HepG2 (cell line): ENCODE data around the gene SCFD2.

Experiments
- FOSL1 ChIP-seq: sonication (generic); formaldehyde crosslinking; IDR thresholded peaks from 2 replicates; pipeline ENCODE4 v1.9.0; 2021; ENCODE audit warnings: missing genetic modification reagents, borderline replicate concordance
- GABPA ChIP-seq, 2 experiments: IDR thresholded peaks; 2 replicates each; pipeline ENCODE4 v1.6.1; 2011 to 2016; ENCODE audit warnings: low read depth in 2 of 2, low read length in 1 of 2, missing biosample characterization in 1 of 2, missing genetic modification characterization in 1 of 2
- POLR2A ChIP-seq, 2 experiments: IDR thresholded peaks; 2 replicates each; pipeline ENCODE4 v1.6.1; 2011; ENCODE audit warnings: low read depth in 2 of 2, low read length in 2 of 2, mild to moderate bottlenecking in 1 of 2, moderate library complexity in 1 of 2; ENCODE audit not compliant: insufficient read depth in 1 of 2
- RFX5 ChIP-seq: IDR thresholded peaks from 2 replicates; pipeline ENCODE4 v1.6.1; 2011; ENCODE audit warnings: low read depth, low read length, improper control_type of control experiment
- SP1 ChIP-seq, 2 experiments: fragments of 450-650 bp in 1 of 2; sonication (generic) in 1 of 2; formaldehyde crosslinking in 1 of 2; IDR thresholded peaks; 2 replicates each; pipeline versions ENCODE4 v1.4.0 to v1.6.1; 2016 to 2020; ENCODE audit warnings: missing genetic modification reagents in 1 of 2
- ZFP41 ChIP-seq: sonication (generic); formaldehyde crosslinking; IDR thresholded peaks from 2 replicates; pipeline ENCODE4 v1.4.0; 2020; ENCODE audit warnings: mild to moderate bottlenecking, missing genetic modification reagents, borderline replicate concordance
- TF ChIP-seq, protein P1 (sequence below): sonication (generic); formaldehyde crosslinking; conservative IDR thresholded peaks from 2 replicates; pipeline ENCODE4 v1.4.0; 2020; ENCODE audit warnings: missing genetic modification reagents

DNA sequence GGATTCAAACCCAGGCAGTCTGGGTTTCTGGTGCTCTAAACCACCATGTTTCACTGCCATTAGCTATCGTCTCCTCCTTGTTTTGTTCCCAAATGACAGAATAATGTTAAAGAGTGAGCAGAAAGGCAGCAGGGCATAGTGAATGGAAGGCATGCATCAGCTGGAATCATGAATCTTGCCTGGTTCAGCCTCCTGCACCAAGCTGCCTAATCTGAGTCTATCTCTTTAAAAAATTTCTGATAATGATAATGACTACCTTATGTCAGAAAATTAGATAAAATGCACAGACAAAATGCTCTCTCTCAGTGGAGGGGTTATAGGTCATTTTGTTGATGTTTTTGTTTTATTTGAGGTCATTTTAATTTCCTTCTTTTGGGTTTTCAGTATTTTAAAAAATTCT, 316.3 kb downstream of the SCFD2 start:
- TF ChIP-seq RFX5 (no peak), FOSL1 (CRISPR knock-in tag) (no peak), ZFP41 (no peak), SP1 (IDR thresholded peaks at IDR 0.05) (no peak), SP1 (CRISPR knock-in tag; IDR thresholded peaks at IDR 0.05) (no peak), GABPA (IDR thresholded peaks at IDR 0.05; ENCODE audit: low read depth, low read length) (no peak), GABPA (CRISPR knock-in tag; IDR thresholded peaks at IDR 0.05; ENCODE audit: low read depth) (no peak), POLR2A (IDR thresholded peaks at IDR 0.05; ENCODE audit: insufficient read depth in 1 of 2, low read depth in 2 of 2, low read length in 2 of 2) (no peak)
- TF ChIP-seq, protein P1, sequence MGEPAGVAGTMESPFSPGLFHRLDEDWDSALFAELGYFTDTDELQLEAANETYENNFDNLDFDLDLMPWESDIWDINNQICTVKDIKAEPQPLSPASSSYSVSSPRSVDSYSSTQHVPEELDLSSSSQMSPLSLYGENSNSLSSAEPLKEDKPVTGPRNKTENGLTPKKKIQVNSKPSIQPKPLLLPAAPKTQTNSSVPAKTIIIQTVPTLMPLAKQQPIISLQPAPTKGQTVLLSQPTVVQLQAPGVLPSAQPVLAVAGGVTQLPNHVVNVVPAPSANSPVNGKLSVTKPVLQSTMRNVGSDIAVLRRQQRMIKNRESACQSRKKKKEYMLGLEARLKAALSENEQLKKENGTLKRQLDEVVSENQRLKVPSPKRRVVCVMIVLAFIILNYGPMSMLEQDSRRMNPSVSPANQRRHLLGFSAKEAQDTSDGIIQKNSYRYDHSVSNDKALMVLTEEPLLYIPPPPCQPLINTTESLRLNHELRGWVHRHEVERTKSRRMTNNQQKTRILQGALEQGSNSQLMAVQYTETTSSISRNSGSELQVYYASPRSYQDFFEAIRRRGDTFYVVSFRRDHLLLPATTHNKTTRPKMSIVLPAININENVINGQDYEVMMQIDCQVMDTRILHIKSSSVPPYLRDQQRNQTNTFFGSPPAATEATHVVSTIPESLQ (CRISPR knock-in tag) = no peak
